HEK293 (cell line): ENCODE data around the gene ENDOU.

Source experiments
- CTCF ChIA-PET: fragments of 350-600 bp; formaldehyde crosslinking; extraction: SDS; loops from one replicate; lab custom pipeline; 2021; ENCODE audit warnings: antibody characterized with exemption; lab: Yijun Ruan, JAX
- POLR2A ChIA-PET: fragments of 300-600 bp; formaldehyde crosslinking; extraction: SDS; loops from one replicate; lab custom pipeline; 2020; ENCODE audit warnings: antibody characterized with exemption, inconsistent platforms; lab: Yijun Ruan, JAX
- H3K27ac ChIP-seq: fragments of 200-500 bp; sonication (Bioruptor generic); 2 replicates; pipeline ENCODE4 v1.5.1; 2014; ENCODE audit warnings: low read depth, low read length, control low read depth, inconsistent platforms; ENCODE audit errors: extremely low read depth
- H3K36me3 ChIP-seq, 2 experiments: fragments of 200-500 bp in 1 of 2; sonication (Bioruptor generic) in 1 of 2; 1 replicate in 1 of 2; 2 replicates in 1 of 2; pipeline ENCODE4 v1.5.1; 2014 to 2017; ENCODE audit warnings: inconsistent platforms in 2 of 2, low read length in 2 of 2; ENCODE audit not compliant: control insufficient read depth in 2 of 2, insufficient read depth in 1 of 2
- H3K4me1 ChIP-seq: fragments of 200-500 bp; sonication (Bioruptor generic); 2 replicates; pipeline ENCODE4 v1.5.1; 2014; ENCODE audit warnings: mild to moderate bottlenecking, low read length, inconsistent platforms; ENCODE audit not compliant: control insufficient read depth, insufficient read depth
- H3K4me3 ChIP-seq: 2 replicates; pipeline ENCODE4 v1.5.1; 2011; ENCODE audit warnings: low read depth, mild to moderate bottlenecking, control low read depth, low read length, moderate library complexity
- H3K9me3 ChIP-seq: fragments of 200-500 bp; sonication (Bioruptor generic); 2 replicates; pipeline ENCODE4 v1.5.1; 2014; ENCODE audit warnings: low read depth, low read length, inconsistent platforms; ENCODE audit not compliant: control insufficient read depth, insufficient read depth
- ATF2 ChIP-seq: fragments of 450-650 bp; formaldehyde crosslinking; IDR thresholded peaks from 2 replicates; pipeline ENCODE4 v1.5.1; 2016; ENCODE audit warnings: missing biosample characterization, missing genetic modification characterization, low read depth
- HOXD13 ChIP-seq: sonication (generic); formaldehyde crosslinking; IDR thresholded peaks from 2 replicates; pipeline ENCODE4 v1.8.0; 2022; ENCODE audit warnings: missing genetic modification reagents, borderline replicate concordance
- KLF16 ChIP-seq: fragments of 450-650 bp; formaldehyde crosslinking; IDR thresholded peaks from 2 replicates; pipeline ENCODE4 v1.5.1; 2017; ENCODE audit warnings: missing biosample characterization, missing genetic modification characterization
- KLF9 ChIP-seq: fragments of 450-650 bp; formaldehyde crosslinking; IDR thresholded peaks from 2 replicates; pipeline ENCODE4 v1.5.1; 2016; ENCODE audit warnings: missing biosample characterization, missing genetic modification characterization, low read depth
- OSR2 ChIP-seq: fragments of 450-650 bp; formaldehyde crosslinking; IDR thresholded peaks from 2 replicates; pipeline ENCODE4 v1.5.1; 2016; ENCODE audit warnings: missing biosample characterization, missing genetic modification characterization
- RBAK ChIP-seq: fragments of 450-650 bp; formaldehyde crosslinking; IDR thresholded peaks from 2 replicates; pipeline ENCODE4 v1.5.1; 2016; ENCODE audit warnings: missing biosample characterization, missing genetic modification characterization
- REPIN1 ChIP-seq: fragments of 450-650 bp; formaldehyde crosslinking; IDR thresholded peaks from 2 replicates; pipeline ENCODE4 v1.5.1; 2017; ENCODE audit warnings: missing biosample characterization, missing genetic modification characterization, low read depth
- SCRT1 ChIP-seq: fragments of 450-650 bp; formaldehyde crosslinking; IDR thresholded peaks from 2 replicates; pipeline ENCODE4 v1.5.1; 2016; ENCODE audit warnings: missing biosample characterization, missing genetic modification characterization, borderline replicate concordance
- SCRT2 ChIP-seq: fragments of 450-650 bp; formaldehyde crosslinking; IDR thresholded peaks from 2 replicates; pipeline ENCODE4 v1.5.1; 2016; ENCODE audit warnings: missing biosample characterization, missing genetic modification characterization
- TCF7L2 ChIP-seq: IDR thresholded peaks from 2 replicates; pipeline ENCODE4 v1.6.1; 2011; ENCODE audit warnings: low read depth, mild to moderate bottlenecking, inconsistent platforms, low read length, moderate library complexity, borderline replicate concordance
- ZBTB11 ChIP-seq: fragments of 450-650 bp; formaldehyde crosslinking; conservative IDR thresholded peaks from 2 replicates; pipeline ENCODE4 v1.5.1; 2016; ENCODE audit warnings: low read depth, missing biosample characterization, missing genetic modification characterization
- ZNF114 ChIP-seq: fragments of 450-650 bp; formaldehyde crosslinking; IDR thresholded peaks from 2 replicates; pipeline ENCODE4 v1.5.0; 2017; ENCODE audit warnings: missing biosample characterization, missing genetic modification characterization
- ZNF133 ChIP-seq: fragments of 450-650 bp; formaldehyde crosslinking; IDR thresholded peaks from 2 replicates; pipeline ENCODE4 v1.5.1; 2016; ENCODE audit warnings: missing biosample characterization, missing genetic modification characterization
- ZNF335 ChIP-seq: fragments of 450-650 bp; formaldehyde crosslinking; conservative IDR thresholded peaks from 2 replicates; pipeline ENCODE4 v1.5.1; 2016; ENCODE audit warnings: missing biosample characterization, missing genetic modification characterization
- ZNF350 ChIP-seq: fragments of 450-650 bp; formaldehyde crosslinking; IDR thresholded peaks from 2 replicates; pipeline ENCODE4 v1.5.0; 2017; ENCODE audit warnings: missing biosample characterization, mild to moderate bottlenecking, missing genetic modification characterization
- ZNF513 ChIP-seq: fragments of 450-650 bp; IDR thresholded peaks from 2 replicates; pipeline ENCODE4 v1.5.1; 2018; ENCODE audit warnings: missing biosample characterization, missing genetic modification characterization
- ZNF529 ChIP-seq: fragments of 450-650 bp; formaldehyde crosslinking; IDR thresholded peaks from 2 replicates; pipeline ENCODE4 v1.5.1; 2017; ENCODE audit warnings: missing genetic modification characterization, missing biosample characterization; ENCODE audit not compliant: insufficient replicate concordance
- ZNF623 ChIP-seq: fragments of 450-650 bp; formaldehyde crosslinking; IDR thresholded peaks from 2 replicates; pipeline ENCODE4 v1.5.1; 2016; ENCODE audit warnings: missing biosample characterization, missing genetic modification characterization
- ZNF654 ChIP-seq: fragments of 450-650 bp; formaldehyde crosslinking; IDR thresholded peaks from 2 replicates; pipeline ENCODE4 v1.5.1; 2016; ENCODE audit warnings: low read depth, missing biosample characterization, missing genetic modification characterization
- ZNF664 ChIP-seq: fragments of 450-650 bp; formaldehyde crosslinking; IDR thresholded peaks from 2 replicates; pipeline ENCODE4 v1.5.1; 2016; ENCODE audit warnings: missing biosample characterization, missing genetic modification characterization
- ZNF837 ChIP-seq: fragments of 450-650 bp; formaldehyde crosslinking; IDR thresholded peaks from 2 replicates; pipeline ENCODE4 v1.5.1; 2016; ENCODE audit warnings: missing biosample characterization, missing genetic modification characterization

The ENDOU gene

GRCh38 chr12:47755655-47756562, 30.6 kb upstream of the ENDOU start (continued):
- TF ChIP-seq RBAK (tag by site-specific recombination), result no peak
- no peak for TF ChIP-seq TCF7L2
- TF ChIP-seq ZNF664 (tag by site-specific recombination), result no peak
- TF ChIP-seq REPIN1 (tag by site-specific recombination), result no peak
- TF ChIP-seq OSR2, result no peak
- no peak for TF ChIP-seq ZNF623 (tag by site-specific recombination)
- no peak for TF ChIP-seq HOXD13 (CRISPR knock-in tag)
- TF ChIP-seq ZNF350, result no peak
- TF ChIP-seq KLF9 (tag by site-specific recombination), result no peak
- TF ChIP-seq ZNF529 (tag by site-specific recombination), result no peak
- TF ChIP-seq KLF16 (tag by site-specific recombination), result no peak

- no peaks in the 10 kb centered on the region for H3K9me3 ChIP-seq
- no peak overlapping the region for H3K4me3 ChIP-seq
- no peak for TF ChIP-seq SCRT2 (tag by site-specific recombination)
- TF ChIP-seq ZNF335, result 0 out of 2 replicates have a peak, but pooled peaks have one; percentile 24
- H3K27ac ChIP-seq, result no peak overlapping the region
- POLR2A ChIA-PET, result interaction anchor here (1.0 to 1.3 kb wide), 2 partner anchors 12 to 25 kb away, joined by 3 to 5 read pairs; no protein-coding TSS in a partner anchor
- H3K36me3 ChIP-seq, result no peaks in the 10 kb centered on the region
- peaks cover 7% of the 10 kb centered on the region; the same call in 1 of the 2 replicates for H3K4me1 ChIP-seq
- CTCF ChIA-PET, result interaction anchor here (1.1 to 14.1 kb wide), 8 partner anchors 13 to 84 kb away, joined by 4 to 241 read pairs (median 8); partner anchors contain the start of gene SLC48A1
Observed at GRCh38 chr12:47754881-47755280, 29.6 kb upstream of the ENDOU start.

GRCh38 chr12:47754126-47754525, 28.8 kb upstream of the ENDOU start:
- no peaks in the 10 kb centered on the region for H3K36me3 ChIP-seq
- POLR2A ChIA-PET, result interaction anchor here (0.9 to 1.3 kb wide), 3 partner anchors 12 to 84 kb away, joined by 3 to 5 read pairs (median 3); no protein-coding TSS in a partner anchor
- no peak overlapping the region for H3K4me3 ChIP-seq
- no peak overlapping the region for H3K27ac ChIP-seq
- H3K4me1 ChIP-seq, result peaks cover 7% of the 10 kb centered on the region; the same call in 1 of the 2 replicates
- CTCF ChIA-PET, result interaction anchor here (0.6 to 14.1 kb wide), 7 partner anchors 12 to 415 kb away, joined by 3 to 241 read pairs (median 11); no protein-coding TSS in a partner anchor
- no peaks in the 10 kb centered on the region for H3K9me3 ChIP-seq
- TF ChIP-seq ZBTB11 (tag by site-specific recombination) (no peak), KLF16 (tag by site-specific recombination) (no peak), ZNF114 (tag by site-specific recombination) (no peak), HOXD13 (CRISPR knock-in tag) (no peak), ATF2 (tag by site-specific recombination) (no peak), ZNF623 (tag by site-specific recombination) (no peak), ZNF133 (tag by site-specific recombination) (no peak), ZNF513 (tag by site-specific recombination) (no peak), ZNF654 (tag by site-specific recombination) (no peak), SCRT1 (tag by site-specific recombination) (no peak), ZNF837 (tag by site-specific recombination) (no peak)
